ENCODE measurements around the gene SLC4A4. TPM values are rescaled to one million over a fixed set of nuclear protein-coding genes. Genes with fewer than 3 reads are reported as not detected.

Gene SLC4A4
- total RNA-seq, 1 experiment from 2014 or later: not detected

- ChIA-PET CTCF (no interaction called here), POLR2A (interaction anchor here (0.9 to 1.0 kb wide), 2 partner anchors 12 to 21 kb away, joined by 3 to 4 read pairs; no protein-coding TSS in a partner anchor)
- BruUV-seq (replicated peaks): no TSS peak
- peak; percentile 27 for DNase-seq (ENCODE audit: unreplicated experiment)
- Mint-ChIP-seq H3K9me3 (ENCODE audit: unreplicated experiment) (no peaks in the 10 kb centered on the region), H3K4me1 (ENCODE audit: insufficient read depth, unreplicated experiment) (peaks cover 7% of the 10 kb centered on the region), H3K36me3 (ENCODE audit: insufficient read depth, unreplicated experiment) (no peaks in the 10 kb centered on the region), H3K4me3 (ENCODE audit: unreplicated experiment) (no peak overlapping the region), H3K27ac (ENCODE audit: low read depth, unreplicated experiment) (no peak overlapping the region), H3K27me3 (ENCODE audit: insufficient read depth, unreplicated experiment) (no peaks in the 10 kb centered on the region)
- intact Hi-C loops (cut with micrococcal nuclease): no loop called here
- no peak for TF ChIP-seq CTCF (IDR thresholded peaks at IDR 0.05; ENCODE audit: unreplicated experiment)
Measured at GRCh38 chr4:71595576-71596108, 256.8 kb downstream of the SLC4A4 start.

- DNase-seq (ENCODE audit: unreplicated experiment): no peak
- no peak for TF ChIP-seq CTCF (IDR thresholded peaks at IDR 0.05; ENCODE audit: unreplicated experiment)
- H3K4me1 Mint-ChIP-seq (ENCODE audit: insufficient read depth, unreplicated experiment): peaks cover 16% of the 10 kb centered on the region
- H3K9me3 Mint-ChIP-seq (ENCODE audit: unreplicated experiment): no peaks in the 10 kb centered on the region
- no peaks in the 10 kb centered on the region for H3K36me3 Mint-ChIP-seq (ENCODE audit: insufficient read depth, unreplicated experiment)
- no TSS peak for BruUV-seq (replicated peaks)
- no peaks in the 10 kb centered on the region for H3K27me3 Mint-ChIP-seq (ENCODE audit: insufficient read depth, unreplicated experiment)
- intact Hi-C loops (cut with micrococcal nuclease): no loop called here
- POLR2A ChIA-PET: no interaction called here
- H3K27ac Mint-ChIP-seq (ENCODE audit: low read depth, unreplicated experiment): no peak overlapping the region
- CTCF ChIA-PET: no interaction called here
- no peak overlapping the region for H3K4me3 Mint-ChIP-seq (ENCODE audit: unreplicated experiment)
Measured at GRCh38 chr4:71599578-71599977, 260.8 kb downstream of the SLC4A4 start.

- no peak for TF ChIP-seq CTCF (IDR thresholded peaks at IDR 0.05; ENCODE audit: unreplicated experiment)
- Mint-ChIP-seq H3K4me1 (ENCODE audit: insufficient read depth, unreplicated experiment) (peaks cover 10% of the 10 kb centered on the region), H3K27me3 (ENCODE audit: insufficient read depth, unreplicated experiment) (no peaks in the 10 kb centered on the region), H3K36me3 (ENCODE audit: insufficient read depth, unreplicated experiment) (no peaks in the 10 kb centered on the region), H3K4me3 (ENCODE audit: unreplicated experiment) (no peak overlapping the region), H3K9me3 (ENCODE audit: unreplicated experiment) (peaks cover 3% of the 10 kb centered on the region), H3K27ac (ENCODE audit: low read depth, unreplicated experiment) (no peak overlapping the region)
- ChIA-PET CTCF (interaction anchor here (0.7 to 1.0 kb wide), 2 partner anchors 13 to 372 kb away, joined by 3 to 4 read pairs; no protein-coding TSS in a partner anchor), POLR2A (interaction anchor here (0.6 kb wide), 1 partner anchor 148 kb away, joined by 3 read pairs; no protein-coding TSS in a partner anchor)
- DNase-seq (ENCODE audit: unreplicated experiment): peak; percentile 42
- no TSS peak for BruUV-seq (replicated peaks)
- intact Hi-C loops (cut with micrococcal nuclease): no loop called here
Measured at GRCh38 chr4:71602289-71602900, 263.6 kb downstream of the SLC4A4 start.

- Mint-ChIP-seq H3K27me3 (ENCODE audit: insufficient read depth, unreplicated experiment) (no peaks in the 10 kb centered on the region), H3K4me3 (ENCODE audit: unreplicated experiment) (no peak overlapping the region), H3K36me3 (ENCODE audit: insufficient read depth, unreplicated experiment) (no peaks in the 10 kb centered on the region), H3K4me1 (ENCODE audit: insufficient read depth, unreplicated experiment) (peaks cover 21% of the 10 kb centered on the region), H3K27ac (ENCODE audit: low read depth, unreplicated experiment) (no peak overlapping the region), H3K9me3 (ENCODE audit: unreplicated experiment) (peaks cover 8% of the 10 kb centered on the region)
- TF ChIP-seq CTCF (IDR thresholded peaks at IDR 0.05; ENCODE audit: unreplicated experiment): no peak
- DNase-seq (ENCODE audit: unreplicated experiment): no peak
- ChIA-PET CTCF (interaction anchor here (0.6 kb wide), 2 partner anchors 111 to 766 kb away, joined by 3 read pairs; no protein-coding TSS in a partner anchor), POLR2A (no interaction called here)
- no TSS peak for BruUV-seq (replicated peaks)
- intact Hi-C loops (cut with micrococcal nuclease): no loop called here
Measured at GRCh38 chr4:71604785-71605184, 266.0 kb downstream of the SLC4A4 start.
